ENCODE measurements around the gene FAXC.
"Not testable (repeated sequence)": the region's sequence is repeated elsewhere in the genome, so short reads cannot be mapped to it uniquely, and the experiment has no call there.

Gene FAXC

GRCh38 chr6:99270826-99271225, 78.6 kb downstream of the FAXC start:
- no peaks in the 10 kb centered on the region for H4K20me1 ChIP-seq (ENCODE audit: insufficient read depth, low read length)
- no peak overlapping the region for H2AFZ ChIP-seq (ENCODE audit: low read depth, low read length)
- TF ChIP-seq CTCF (IDR thresholded peaks at IDR 0.05; ENCODE audit: borderline replicate concordance, extremely low read depth, low read length, poor library complexity, severe bottlenecking) (no peak), EZH2 (IDR thresholded peaks at IDR 0.05; ENCODE audit: borderline replicate concordance, low read depth, low read length, severe bottlenecking) (no peak)
- H3K27ac ChIP-seq (ENCODE audit: low read length) = no peak overlapping the region
- H3K36me3 ChIP-seq (ENCODE audit: insufficient read depth, low read length) = no peaks in the 10 kb centered on the region
- no peak overlapping the region for H3K9ac ChIP-seq (ENCODE audit: low read depth, low read length)
- no peak overlapping the region for H3K4me3 ChIP-seq (ENCODE audit: low read depth in 1 of 2, low read length in 2 of 2)
- DNase-seq (no peak), ATAC-seq (ENCODE audit: insufficient read depth, low read depth) (no peak)
- H3K79me2 ChIP-seq (ENCODE audit: insufficient read depth, low read length) = no peaks in the 10 kb centered on the region
- no peaks in the 10 kb centered on the region for H3K4me1 ChIP-seq (ENCODE audit: insufficient read depth, low read length)
- H3K4me2 ChIP-seq (ENCODE audit: insufficient read depth, low read length) = no peak overlapping the region
- H3K9me3 ChIP-seq (ENCODE audit: insufficient read depth, low read length, severe bottlenecking) = no peaks in the 10 kb centered on the region
- no peaks in the 10 kb centered on the region for H3K27me3 ChIP-seq (ENCODE audit: insufficient read depth, low read length, poor library complexity)

DNA sequence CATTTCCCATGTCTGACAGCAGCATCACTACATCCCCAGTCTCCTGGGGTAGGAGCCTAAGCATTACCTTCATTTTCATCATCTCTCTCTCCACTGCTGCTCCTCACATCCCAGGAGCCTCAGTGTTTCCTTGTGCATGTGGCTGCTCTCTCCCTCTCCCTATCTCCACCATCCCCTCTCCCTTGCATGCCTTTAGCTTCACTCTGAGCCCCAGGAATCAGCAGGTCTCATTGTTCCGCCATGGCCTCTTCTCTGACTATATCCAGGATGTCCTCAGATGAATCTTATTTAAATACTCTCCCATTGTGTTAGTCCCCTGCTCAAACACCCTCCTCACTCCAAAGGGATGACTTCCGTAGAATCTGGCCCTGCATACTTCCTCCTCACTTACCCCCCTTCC, 79.4 kb downstream of the FAXC start:
- no peak for ATAC-seq (ENCODE audit: insufficient read depth, low read depth)
- DNase-seq = no peak
- H4K20me1 ChIP-seq (ENCODE audit: insufficient read depth, low read length) = no peaks in the 10 kb centered on the region
- no peak overlapping the region for H3K9ac ChIP-seq (ENCODE audit: low read depth, low read length)
- H3K27ac ChIP-seq (ENCODE audit: low read length) = no peak overlapping the region
- H3K9me3 ChIP-seq (ENCODE audit: insufficient read depth, low read length, severe bottlenecking) = no peaks in the 10 kb centered on the region
- no peak overlapping the region for H3K4me2 ChIP-seq (ENCODE audit: insufficient read depth, low read length)
- H3K79me2 ChIP-seq (ENCODE audit: insufficient read depth, low read length) = no peaks in the 10 kb centered on the region
- TF ChIP-seq CTCF (IDR thresholded peaks at IDR 0.05; ENCODE audit: borderline replicate concordance, extremely low read depth, low read length, poor library complexity, severe bottlenecking) (no peak), EZH2 (IDR thresholded peaks at IDR 0.05; ENCODE audit: borderline replicate concordance, low read depth, low read length, severe bottlenecking) (no peak)
- no peak overlapping the region for H3K4me3 ChIP-seq (ENCODE audit: low read depth in 1 of 2, low read length in 2 of 2)
- no peak overlapping the region for H2AFZ ChIP-seq (ENCODE audit: low read depth, low read length)
- no peaks in the 10 kb centered on the region for H3K36me3 ChIP-seq (ENCODE audit: insufficient read depth, low read length)
- H3K4me1 ChIP-seq (ENCODE audit: insufficient read depth, low read length) = no peaks in the 10 kb centered on the region
- no peaks in the 10 kb centered on the region for H3K27me3 ChIP-seq (ENCODE audit: insufficient read depth, low read length, poor library complexity)

DNA sequence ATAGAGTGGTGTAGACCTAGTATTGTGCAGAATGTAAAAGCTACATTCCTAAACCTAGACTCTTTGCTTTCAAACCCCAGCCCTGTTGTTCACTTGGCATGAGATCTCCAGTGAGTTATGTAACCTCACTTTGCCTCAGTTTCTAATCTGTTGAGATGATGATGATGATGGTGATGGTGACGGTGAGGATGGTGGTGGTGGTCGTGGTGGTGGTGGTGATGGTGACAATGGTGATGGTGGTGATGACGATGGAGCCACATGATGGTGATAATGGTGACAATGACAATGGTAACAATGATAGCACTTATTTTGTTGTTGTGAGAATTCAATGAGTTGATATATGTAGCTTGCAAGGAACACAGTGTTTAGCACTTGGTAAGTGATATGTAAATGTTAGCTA, 80.3 kb downstream of the FAXC start:
- no peaks in the 10 kb centered on the region for H4K20me1 ChIP-seq (ENCODE audit: insufficient read depth, low read length)
- ATAC-seq (ENCODE audit: insufficient read depth, low read depth) = no peak
- no peak overlapping the region for H3K9ac ChIP-seq (ENCODE audit: low read depth, low read length)
- no peaks in the 10 kb centered on the region for H3K27me3 ChIP-seq (ENCODE audit: insufficient read depth, low read length, poor library complexity)
- H3K36me3 ChIP-seq (ENCODE audit: insufficient read depth, low read length) = no peaks in the 10 kb centered on the region
- H3K4me1 ChIP-seq (ENCODE audit: insufficient read depth, low read length) = no peaks in the 10 kb centered on the region
- H2AFZ ChIP-seq (ENCODE audit: low read depth, low read length) = no peak overlapping the region
- H3K79me2 ChIP-seq (ENCODE audit: insufficient read depth, low read length) = no peaks in the 10 kb centered on the region
- TF ChIP-seq CTCF (IDR thresholded peaks at IDR 0.05; ENCODE audit: borderline replicate concordance, extremely low read depth, low read length, poor library complexity, severe bottlenecking) = no peak
- TF ChIP-seq EZH2 (IDR thresholded peaks at IDR 0.05; ENCODE audit: borderline replicate concordance, low read depth, low read length, severe bottlenecking) = no peak
- H3K4me3 ChIP-seq (ENCODE audit: low read depth in 1 of 2, low read length in 2 of 2) = no peak overlapping the region
- H3K9me3 ChIP-seq (ENCODE audit: insufficient read depth, low read length, severe bottlenecking) = no peaks in the 10 kb centered on the region
- no peak for DNase-seq
- no peak overlapping the region for H3K4me2 ChIP-seq (ENCODE audit: insufficient read depth, low read length)
- no peak overlapping the region for H3K27ac ChIP-seq (ENCODE audit: low read length)

GRCh38 chr6:99266996-99267395, 82.5 kb downstream of the FAXC start:
- H2AFZ ChIP-seq (ENCODE audit: low read depth, low read length); DNase-seq; ATAC-seq (ENCODE audit: insufficient read depth, low read depth): not testable (repeated sequence)

DNA sequence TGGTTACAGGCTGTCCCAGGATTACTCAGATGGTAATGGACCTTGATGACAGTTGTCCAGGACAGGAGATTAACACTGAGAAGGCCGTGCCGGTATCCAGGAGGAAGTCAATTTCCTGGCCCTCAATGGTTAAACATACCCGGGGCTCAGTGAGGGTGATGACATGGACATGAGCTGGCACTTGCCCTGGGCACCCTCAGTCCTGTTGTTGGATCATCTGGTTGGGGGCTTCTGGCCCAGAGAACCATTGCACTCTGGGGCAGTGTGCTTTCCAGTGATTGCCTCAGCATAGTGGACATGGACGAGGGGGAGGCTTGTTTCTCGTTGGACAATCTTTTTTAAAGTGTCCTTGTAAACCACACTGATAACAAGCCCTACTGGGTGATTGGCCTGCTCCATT, 84.0 kb downstream of the FAXC start:
- not testable (repeated sequence) for H3K4me1 ChIP-seq (ENCODE audit: insufficient read depth, low read length); H2AFZ ChIP-seq (ENCODE audit: low read depth, low read length); DNase-seq; H3K4me3 ChIP-seq (ENCODE audit: low read depth in 1 of 2, low read length in 2 of 2); H3K9ac ChIP-seq (ENCODE audit: low read depth, low read length); H3K36me3 ChIP-seq (ENCODE audit: insufficient read depth, low read length); H3K79me2 ChIP-seq (ENCODE audit: insufficient read depth, low read length); H4K20me1 ChIP-seq (ENCODE audit: insufficient read depth, low read length); H3K27me3 ChIP-seq (ENCODE audit: insufficient read depth, low read length, poor library complexity); H3K9me3 ChIP-seq (ENCODE audit: insufficient read depth, low read length, severe bottlenecking); H3K4me2 ChIP-seq (ENCODE audit: insufficient read depth, low read length); ATAC-seq (ENCODE audit: insufficient read depth, low read depth); H3K27ac ChIP-seq (ENCODE audit: low read length)

More at GRCh38 chr6:99266996-99267395, 82.5 kb downstream of the FAXC start:
- H3K4me1 ChIP-seq (ENCODE audit: insufficient read depth, low read length); H4K20me1 ChIP-seq (ENCODE audit: insufficient read depth, low read length); H3K27me3 ChIP-seq (ENCODE audit: insufficient read depth, low read length, poor library complexity); H3K36me3 ChIP-seq (ENCODE audit: insufficient read depth, low read length); H3K9ac ChIP-seq (ENCODE audit: low read depth, low read length); H3K9me3 ChIP-seq (ENCODE audit: insufficient read depth, low read length, severe bottlenecking); H3K79me2 ChIP-seq (ENCODE audit: insufficient read depth, low read length); H3K4me2 ChIP-seq (ENCODE audit: insufficient read depth, low read length); H3K4me3 ChIP-seq (ENCODE audit: low read depth in 1 of 2, low read length in 2 of 2); H3K27ac ChIP-seq (ENCODE audit: low read length): not testable (repeated sequence)

Data from DND-41 (cell line).